Pancreas (tissue), 10 donors: ENCODE data around the gene BAZ1B. TPM values are rescaled to one million over a fixed set of nuclear protein-coding genes. Genes with fewer than 3 reads are reported as not detected.
"Not testable (repeated sequence)": the region's sequence is repeated elsewhere in the genome, so short reads cannot be mapped to it uniquely, and the experiment has no call there.

Experiments
- ATAC-seq, 4 donors: fragments of 200-7000 bp; cut with Tn5 transposase; one replicate each; pipeline versions ENCODE4 v1.8.0 to v1.9.1; 2020; ENCODE audit warnings: mild to moderate bottlenecking in 4 of 4, moderate library complexity in 4 of 4
- DNase-seq, 6 donors: peaks; one replicate each; pipeline ENCODE4 v3.0.0-alpha.2; 2020
- FAIRE-seq: peaks from 2 replicates; lab custom pipeline; 2012; peaks lifted over from hg19 to GRCh38; lab: Jason Lieb, UNC
- H3K27ac ChIP-seq, 4 donors: fragments of 200-600 bp; sonication (generic); 1 replicate in 3 of 4; 2 replicates in 1 of 4; pipeline versions ENCODE4 v1.5.0 to v1.8.0; 2020
- H3K27me3 ChIP-seq, 4 donors: fragments of 200-600 bp; one replicate each; pipeline ENCODE4 v1.8.0; 2021
- H3K36me3 ChIP-seq, 3 donors: fragments of 200-600 bp; sonication (generic) in 1 of 3; one replicate each; pipeline versions ENCODE4 v1.5.0 to v1.8.0; 2020 to 2021
- H3K4me1 ChIP-seq, 3 donors: fragments of 200-600 bp; one replicate each; pipeline ENCODE4 v1.8.0; 2021
- H3K4me3 ChIP-seq, 4 donors: fragments of 200-600 bp; sonication (generic) in 2 of 4; one replicate each; pipeline versions ENCODE4 v1.5.0 to v1.8.0; 2020 to 2021
- H3K9me3 ChIP-seq, 4 donors: fragments of 200-600 bp; one replicate each; pipeline ENCODE4 v1.8.0; 2021
- CTCF ChIP-seq, 4 donors: fragments of 200-600 bp; sonication (generic) in 3 of 4; IDR thresholded peaks; one replicate each; pipeline versions ENCODE4 v1.5.0 to v1.8.0; 2021; ENCODE audit warnings: antibody characterized with exemption in 4 of 4
- WGBS, 2 donors: extraction: QIAGEN DNeasy Blood & Tissue Kit; methylation state at CpG; one replicate each; pipeline ENCODE4 v1.1.7; 2013; 5-methylcytosine and 5-hydroxymethylcytosine counted together
- intact Hi-C, 3 donors: fragments of 100-400 bp; cut with DNase I; formaldehyde crosslinking; loops; one replicate each; pipeline versions ENCODE4 v1.11.1 to v1.14.2; 2022
- polyA plus RNA-seq, 2 donors: library from polyadenylated mRNA; stranded (reverse); fragments of 200-250 nt; gene quantifications; one replicate each; pipeline ENCODE4 v1.2.3, GENCODE V29; 2013
- total RNA-seq, 6 donors: library from RNA; stranded (reverse); fragmentation: NEBNext Ultra II Directional in 4 of 6; extraction: Animal tissue kit (Norgen Biotek cat#: 25700) in 4 of 6; gene quantifications; one replicate each; pipeline versions ENCODE4 v1.2.1 to v1.2.4, GENCODE V29; 2021 to 2023
- donor health status: healthy with polysubstance abuse.
- donor health status: DM: no; HTN: no; CAD: no; lungs with moderate emphysema.
- donor health status: DM: no; HTN: no; CAD: no.
- donor health status: control.
- donor health status: control.
- donor health status: Bipolar disorder and iron deficiency.
- donor health status: DM: yes; HTN: yes; CAD: no.
- donor health status: DM: no; HTN: no; CAD: no.
- donor health status: DM: no; HTN: no; CAD: no.
- donor health status: DM: yes; HTN: yes; CAD: no.

The BAZ1B gene
- total and polyA plus RNA-seq, 8 donors = 11.6 to 29.0 (median 17.5) TPM

- H3K27me3 ChIP-seq = no peaks in the 10 kb centered on the region
- WGBS, 2 donors = 68 to 73% methylated on average over 4 of the region's 4 CpGs
- TF ChIP-seq CTCF (IDR thresholded peaks at IDR 0.05) = no peak
- H3K36me3 ChIP-seq = peaks cover 2 to 33% (median 9%) of the 10 kb centered on the region in 3 donors
- no peak overlapping the region for H3K4me3 ChIP-seq
- no peak overlapping the region for H3K27ac ChIP-seq
- intact Hi-C loops = no loop called here
- FAIRE-seq = no peak
- DNase-seq = no peak
- H3K9me3 ChIP-seq = no peaks in the 10 kb centered on the region
- H3K4me1 ChIP-seq = no peaks in the 10 kb centered on the region
- no peak for ATAC-seq
These were observed 27.1 kb upstream of the BAZ1B start for GRCh38 chr7:73549176-73549575.

- Histone ChIP-seq H3K4me1 (no peaks in the 10 kb centered on the region), H3K27ac (no peak overlapping the region), H3K27me3 (no peaks in the 10 kb centered on the region), H3K36me3 (peaks cover 2 to 41% (median 9%) of the 10 kb centered on the region in 3 donors), H3K9me3 (no peaks in the 10 kb centered on the region), H3K4me3 (no peak overlapping the region)
- no peak for FAIRE-seq
- intact Hi-C loops = no loop called here
- TF ChIP-seq CTCF (IDR thresholded peaks at IDR 0.05) = no peak
- ATAC-seq = no peak
- DNase-seq = peak in 1 of 6 donors; percentile 13
- 92 to 95% methylated on average over 9 of the region's 9 CpGs for WGBS, 2 donors
These were observed 25.7 kb upstream of the BAZ1B start for GRCh38 chr7:73547841-73548240.

GRCh38 chr7:73544678-73545077 is 22.6 kb upstream of the BAZ1B start:
- Histone ChIP-seq H3K4me1 (no peaks in the 10 kb centered on the region), H3K9me3 (no peaks in the 10 kb centered on the region), H3K36me3 (peaks cover 3 to 40% (median 8%) of the 10 kb centered on the region in 3 donors), H3K4me3 (no peak overlapping the region), H3K27ac (no peak overlapping the region), H3K27me3 (no peaks in the 10 kb centered on the region)
- intact Hi-C loops = no loop called here
- DNase-seq (peak in 1 of 6 donors; percentile 6), ATAC-seq (no peak), FAIRE-seq (no peak)
- TF ChIP-seq CTCF (IDR thresholded peaks at IDR 0.05) = no peak
- 94 to 100% methylated on average over 2 of the region's 2 CpGs for WGBS, 2 donors

- TF ChIP-seq CTCF (IDR thresholded peaks at IDR 0.05) = no peak
- ATAC-seq (no peak), DNase-seq (peak in 1 of 6 donors; percentile 13), FAIRE-seq (no peak)
- intact Hi-C loops = no loop called here
- no peak overlapping the region for H3K27ac ChIP-seq
- no peak overlapping the region for H3K4me3 ChIP-seq
- H3K4me1 ChIP-seq = no peaks in the 10 kb centered on the region
- no peaks in the 10 kb centered on the region for H3K27me3 ChIP-seq
- 91 to 95% methylated on average over 10 of the region's 10 CpGs for WGBS, 2 donors
- H3K9me3 ChIP-seq = no peaks in the 10 kb centered on the region
- peaks cover 10 to 59% (median 28%) of the 10 kb centered on the region in 3 donors for H3K36me3 ChIP-seq
These were observed 19.6 kb upstream of the BAZ1B start for GRCh38 chr7:73541722-73542121.

- intact Hi-C loops = no loop called here
- no peak for TF ChIP-seq CTCF (IDR thresholded peaks at IDR 0.05)
- Histone ChIP-seq H3K36me3 (peaks cover 10 to 67% (median 32%) of the 10 kb centered on the region in 3 donors), H3K27ac (no peak overlapping the region), H3K4me3 (no peak overlapping the region), H3K4me1 (no peaks in the 10 kb centered on the region), H3K9me3 (no peaks in the 10 kb centered on the region), H3K27me3 (no peaks in the 10 kb centered on the region)
- DNase-seq (peak in 1 of 6 donors; percentile 17), FAIRE-seq (no peak), ATAC-seq (no peak)
- WGBS, 2 donors = 93 to 96% methylated on average over 13 of the region's 13 CpGs
These were observed 17.6 kb upstream of the BAZ1B start for GRCh38 chr7:73539709-73540108.

GRCh38 chr7:73538510-73538909 is 16.4 kb upstream of the BAZ1B start:
- ATAC-seq, FAIRE-seq, H3K9me3 ChIP-seq, H3K27ac ChIP-seq, DNase-seq, H3K4me1 ChIP-seq, intact Hi-C loops, H3K4me3 ChIP-seq, H3K27me3 ChIP-seq: not testable (repeated sequence)
- H3K36me3 ChIP-seq = peaks cover 10 to 66% (median 32%) of the 10 kb centered on the region in 3 donors
- WGBS, 2 donors = 96 to 99% methylated on average over 2 of the region's 2 CpGs
